ENCODE data around the gene EID1. TPM values are rescaled to one million over a fixed set of nuclear protein-coding genes. Genes with fewer than 3 reads are reported as not detected.

The EID1 gene
- total and polyA plus RNA-seq, 2 experiments from 2014 or later = 218 to 228 TPM

DNA sequence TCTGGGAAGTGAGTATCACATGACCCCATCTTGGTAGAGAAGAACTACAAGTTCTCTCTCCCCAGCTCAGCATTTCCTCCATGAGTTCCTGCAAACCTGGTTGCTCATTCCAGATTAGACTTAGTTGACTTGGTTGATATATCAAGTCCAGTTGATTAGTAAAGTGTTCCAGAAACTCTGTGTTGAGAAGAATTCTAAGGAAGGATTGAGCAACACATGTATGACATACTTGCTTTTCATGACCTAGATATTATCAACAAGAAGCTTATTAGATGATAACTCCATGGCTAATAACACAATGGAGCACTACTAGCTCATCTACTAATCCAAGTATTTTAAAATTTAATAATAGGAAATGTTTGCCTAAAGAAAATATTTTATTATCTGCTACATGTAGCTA lies 6.4 kb upstream of the EID1 start:
- DNase-seq (ENCODE audit: low spot score) = no peak
- Histone ChIP-seq H2AFZ (no peak overlapping the region), H3K4me2 (no peak overlapping the region), H3K4me3 (no peak overlapping the region), H3K79me2 (no peaks in the 10 kb centered on the region), H3K4me1 (ENCODE audit: insufficient read depth) (no peaks in the 10 kb centered on the region), H3K36me3 (replicated peaks; ENCODE audit: insufficient read depth, low read depth) (no peaks in the 10 kb centered on the region), H4K20me1 (ENCODE audit: insufficient read depth, poor library complexity, severe bottlenecking) (no peaks in the 10 kb centered on the region), H3K9me3 (ENCODE audit: low read depth) (no peaks in the 10 kb centered on the region), H3K27ac (no peak overlapping the region), H3K9me2 (replicated peaks; ENCODE audit: insufficient read depth) (no peaks in the 10 kb centered on the region), H3K27me3 (peaks cover 21% of the 10 kb centered on the region)
- TF ChIP-seq, protein P1, sequence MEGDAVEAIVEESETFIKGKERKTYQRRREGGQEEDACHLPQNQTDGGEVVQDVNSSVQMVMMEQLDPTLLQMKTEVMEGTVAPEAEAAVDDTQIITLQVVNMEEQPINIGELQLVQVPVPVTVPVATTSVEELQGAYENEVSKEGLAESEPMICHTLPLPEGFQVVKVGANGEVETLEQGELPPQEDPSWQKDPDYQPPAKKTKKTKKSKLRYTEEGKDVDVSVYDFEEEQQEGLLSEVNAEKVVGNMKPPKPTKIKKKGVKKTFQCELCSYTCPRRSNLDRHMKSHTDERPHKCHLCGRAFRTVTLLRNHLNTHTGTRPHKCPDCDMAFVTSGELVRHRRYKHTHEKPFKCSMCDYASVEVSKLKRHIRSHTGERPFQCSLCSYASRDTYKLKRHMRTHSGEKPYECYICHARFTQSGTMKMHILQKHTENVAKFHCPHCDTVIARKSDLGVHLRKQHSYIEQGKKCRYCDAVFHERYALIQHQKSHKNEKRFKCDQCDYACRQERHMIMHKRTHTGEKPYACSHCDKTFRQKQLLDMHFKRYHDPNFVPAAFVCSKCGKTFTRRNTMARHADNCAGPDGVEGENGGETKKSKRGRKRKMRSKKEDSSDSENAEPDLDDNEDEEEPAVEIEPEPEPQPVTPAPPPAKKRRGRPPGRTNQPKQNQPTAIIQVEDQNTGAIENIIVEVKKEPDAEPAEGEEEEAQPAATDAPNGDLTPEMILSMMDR (IDR thresholded peaks at IDR 0.05; ENCODE audit: poor library complexity) = no peak
- TF ChIP-seq EZH2 (IDR thresholded peaks at IDR 0.05; ENCODE audit: borderline replicate concordance) = no peak
- TF ChIP-seq EZH2phosphoT487 (IDR thresholded peaks at IDR 0.05; ENCODE audit: low read depth, severe bottlenecking, unreplicated experiment) = no peak

DNA sequence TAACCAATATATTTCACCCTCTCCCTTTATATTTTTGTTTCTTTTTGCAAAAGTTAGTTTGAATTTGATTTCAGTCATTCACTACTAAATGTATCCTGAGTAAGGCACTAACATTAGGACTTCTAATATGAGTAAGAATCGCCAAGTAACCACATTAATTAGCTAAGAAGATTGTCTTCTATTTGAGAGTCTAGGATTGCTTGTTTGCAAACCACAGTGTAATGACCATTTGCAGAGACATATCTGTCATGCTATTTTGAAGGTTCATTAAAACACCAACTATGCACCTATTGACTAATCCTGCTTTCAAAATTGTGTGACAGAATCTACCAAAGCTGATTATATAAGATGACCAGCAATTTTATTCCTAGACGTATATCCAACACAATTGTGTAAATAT lies 5.3 kb upstream of the EID1 start:
- no peaks in the 10 kb centered on the region for H3K9me3 ChIP-seq (ENCODE audit: low read depth)
- no peak for DNase-seq (ENCODE audit: low spot score)
- H3K27ac ChIP-seq = no peak overlapping the region
- peaks cover 21% of the 10 kb centered on the region for H3K27me3 ChIP-seq
- H3K79me2 ChIP-seq = no peaks in the 10 kb centered on the region
- no peak overlapping the region for H3K4me3 ChIP-seq
- H2AFZ ChIP-seq = no peak overlapping the region
- no peaks in the 10 kb centered on the region for H3K4me1 ChIP-seq (ENCODE audit: insufficient read depth)
- no peak overlapping the region for H3K4me2 ChIP-seq
- no peaks in the 10 kb centered on the region for H3K36me3 ChIP-seq (replicated peaks; ENCODE audit: insufficient read depth, low read depth)
- H4K20me1 ChIP-seq (ENCODE audit: insufficient read depth, poor library complexity, severe bottlenecking) = no peaks in the 10 kb centered on the region
- 87% methylated on average over 2 of the region's 2 CpGs for WGBS (ENCODE audit: low lambda C conversion rate, missing lambda C conversion rate)
- no peaks in the 10 kb centered on the region for H3K9me2 ChIP-seq (replicated peaks; ENCODE audit: insufficient read depth)
- TF ChIP-seq EZH2phosphoT487 (IDR thresholded peaks at IDR 0.05; ENCODE audit: low read depth, severe bottlenecking, unreplicated experiment) (no peak), EZH2 (IDR thresholded peaks at IDR 0.05; ENCODE audit: borderline replicate concordance) (no peak)
- TF ChIP-seq, protein P1 (IDR thresholded peaks at IDR 0.05; ENCODE audit: poor library complexity) = no peak

DNA sequence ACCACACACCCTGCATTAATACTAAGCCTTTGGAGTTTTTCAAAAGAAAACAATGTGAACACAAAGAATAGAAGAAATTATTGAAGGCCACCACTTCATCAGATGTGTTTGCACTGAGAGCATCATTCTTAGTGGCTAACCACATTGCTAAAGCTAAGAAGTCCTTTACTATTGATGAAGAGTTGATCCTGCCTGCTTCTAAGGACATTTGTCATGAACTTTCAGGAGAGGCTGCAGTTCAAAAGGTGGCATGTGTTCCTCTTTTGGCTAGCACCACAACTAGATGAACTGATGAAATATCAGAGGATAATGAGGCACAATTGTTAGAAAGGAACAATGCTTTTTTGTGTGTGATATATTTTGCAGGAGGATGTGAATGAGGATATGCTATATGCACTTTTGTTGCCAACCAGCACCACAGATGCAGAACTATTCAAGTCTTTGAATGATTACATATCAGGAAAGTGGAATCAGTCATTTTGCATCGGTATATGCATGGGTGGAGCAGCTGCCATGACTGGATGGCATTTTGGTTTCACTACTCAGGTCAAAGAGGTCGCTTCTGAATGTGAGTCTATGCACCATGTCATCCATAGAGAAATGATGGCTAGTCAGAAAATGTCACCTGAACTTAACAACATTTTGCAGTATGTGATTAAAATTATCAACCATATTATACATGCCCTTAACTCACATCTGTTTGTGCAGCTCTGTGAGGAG lies 2.5 kb upstream of the EID1 start:
- Histone ChIP-seq H3K4me1 (ENCODE audit: insufficient read depth) (peaks cover 13% of the 10 kb centered on the region), H2AFZ (no peak overlapping the region), H3K4me3 (no peak overlapping the region), H3K27ac (no peak overlapping the region), H3K36me3 (replicated peaks; ENCODE audit: insufficient read depth, low read depth) (no peaks in the 10 kb centered on the region), H3K4me2 (no peak overlapping the region), H3K79me2 (peaks cover 16% of the 10 kb centered on the region), H3K9me2 (replicated peaks; ENCODE audit: insufficient read depth) (no peaks in the 10 kb centered on the region), H3K27me3 (peaks cover 21% of the 10 kb centered on the region), H4K20me1 (ENCODE audit: insufficient read depth, poor library complexity, severe bottlenecking) (peaks cover 13% of the 10 kb centered on the region), H3K9me3 (ENCODE audit: low read depth) (no peaks in the 10 kb centered on the region)
- TF ChIP-seq, protein P1 (IDR thresholded peaks at IDR 0.05; ENCODE audit: poor library complexity) = no peak
- TF ChIP-seq EZH2phosphoT487 (IDR thresholded peaks at IDR 0.05; ENCODE audit: low read depth, severe bottlenecking, unreplicated experiment) (no peak), EZH2 (IDR thresholded peaks at IDR 0.05; ENCODE audit: borderline replicate concordance) (no peak)
- WGBS (ENCODE audit: low lambda C conversion rate, missing lambda C conversion rate) = 78% methylated on average over 2 of the region's 2 CpGs
- DNase-seq (ENCODE audit: low spot score) = no peak
